COLO668 (cell line): ENCODE results near the gene NGEF.

Experiments used
- DNase-seq: peaks from one replicate; lab custom pipeline; 2025; ENCODE audit not compliant: unreplicated experiment; lab: John Stamatoyannopoulos, UW

Gene NGEF

DNA sequence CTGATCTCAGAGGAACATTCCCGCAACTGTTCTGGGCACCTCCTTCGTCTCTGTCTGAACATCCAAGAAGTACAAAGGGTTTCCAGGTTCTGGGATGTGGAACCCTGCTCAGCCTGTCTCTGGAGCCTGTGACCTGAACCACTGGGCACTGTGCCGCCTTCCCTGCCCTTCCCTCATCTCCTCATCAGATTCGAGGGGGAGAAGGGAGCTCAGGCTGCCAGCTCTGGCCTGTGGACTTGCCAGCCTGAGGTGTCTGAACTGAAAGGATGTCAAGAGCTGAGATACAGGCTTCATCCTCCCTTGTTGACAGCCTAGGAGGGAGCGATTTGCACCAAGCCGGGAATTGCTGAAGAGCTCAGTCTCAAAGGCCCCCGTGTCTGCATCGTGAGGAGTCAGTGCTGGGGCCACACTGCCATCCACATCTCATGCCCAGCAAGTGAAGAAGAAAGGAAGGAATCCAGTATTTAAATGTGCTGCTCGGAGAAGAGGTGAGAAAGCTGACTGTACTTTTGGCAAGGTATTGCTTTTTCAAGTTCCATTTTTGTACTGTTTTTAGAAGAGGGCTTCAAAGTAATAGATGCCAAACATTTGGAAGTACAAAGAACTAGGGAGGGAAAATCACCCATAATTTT lies 32.0 kb upstream of the NGEF start:
- DNase-seq, result no peak

- DNase-seq, result no peak
Measured at GRCh38 chr2:233042549-233042948, 29.5 kb upstream of the NGEF start.

DNA sequence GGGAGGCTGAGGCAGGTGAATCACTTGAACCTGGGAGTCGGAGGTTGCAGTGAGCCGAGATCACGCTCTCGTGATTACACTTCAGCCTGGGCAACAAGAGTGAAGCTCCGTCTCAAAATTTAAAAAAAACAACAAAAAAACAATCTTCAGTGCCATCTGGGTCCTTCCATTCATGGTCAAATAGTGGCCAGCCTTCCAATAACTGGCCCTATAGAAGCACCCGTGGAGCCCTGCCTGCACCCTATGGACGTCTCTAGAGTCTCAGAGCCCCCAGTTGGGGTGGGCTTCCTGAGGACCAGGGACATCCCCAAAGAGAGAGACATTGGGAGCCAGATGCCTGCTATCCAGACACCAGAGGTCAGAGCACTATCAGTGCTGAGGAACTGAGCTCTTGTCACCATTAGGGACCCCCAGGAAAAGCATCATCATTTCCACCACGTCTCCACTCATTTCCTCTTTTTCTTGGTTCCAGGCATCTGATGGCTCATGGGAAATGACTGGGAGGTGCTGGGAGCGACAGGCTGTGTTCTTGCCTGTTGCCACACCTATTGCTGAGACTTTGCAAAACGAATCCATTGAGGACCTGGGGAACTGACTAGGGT lies 28.8 kb upstream of the NGEF start:
- no peak for DNase-seq

GRCh38 chr2:233040571-233040970 lies 27.5 kb upstream of the NGEF start:
- no peak for DNase-seq

GRCh38 chr2:233039846-233040530 lies 26.9 kb upstream of the NGEF start:
- DNase-seq, result no peak

- no peak for DNase-seq
Measured at GRCh38 chr2:233039212-233039845, 26.3 kb upstream of the NGEF start.

GRCh38 chr2:233037078-233037477 lies 24.0 kb upstream of the NGEF start:
- DNase-seq, result no peak

DNA sequence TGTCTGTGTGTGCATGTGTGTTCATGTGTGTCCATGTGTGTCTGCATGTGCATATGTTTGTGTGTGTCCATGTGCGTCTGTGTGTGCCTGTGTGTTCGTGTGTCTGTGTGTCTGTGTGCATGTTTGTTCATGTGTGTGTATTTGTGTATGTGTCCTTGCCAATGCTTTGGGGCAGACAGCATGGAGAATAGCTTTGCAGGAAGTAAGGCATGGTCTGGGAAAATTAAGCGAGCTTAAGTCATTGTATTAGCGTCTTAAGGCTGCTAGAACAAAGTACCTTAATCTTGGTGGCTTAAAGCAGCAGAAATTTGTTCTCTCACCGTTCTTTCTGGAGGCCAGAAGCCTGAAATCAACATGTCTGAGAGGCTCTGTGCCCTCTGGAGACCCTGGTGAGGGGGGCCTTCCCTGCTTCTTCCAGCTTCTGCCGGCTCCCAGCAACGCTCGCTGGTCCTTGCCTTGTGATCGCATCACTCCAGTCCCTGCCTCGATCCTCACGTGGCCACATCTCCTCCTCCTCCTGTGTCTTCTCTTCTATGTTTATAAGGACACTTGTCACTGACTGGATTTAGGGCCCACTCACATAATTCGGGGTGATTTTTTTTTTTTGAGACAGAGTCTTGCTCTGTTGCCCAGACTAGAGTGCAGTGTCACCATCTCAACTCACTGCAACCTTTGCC lies 23.2 kb upstream of the NGEF start:
- DNase-seq, result no peak

DNA sequence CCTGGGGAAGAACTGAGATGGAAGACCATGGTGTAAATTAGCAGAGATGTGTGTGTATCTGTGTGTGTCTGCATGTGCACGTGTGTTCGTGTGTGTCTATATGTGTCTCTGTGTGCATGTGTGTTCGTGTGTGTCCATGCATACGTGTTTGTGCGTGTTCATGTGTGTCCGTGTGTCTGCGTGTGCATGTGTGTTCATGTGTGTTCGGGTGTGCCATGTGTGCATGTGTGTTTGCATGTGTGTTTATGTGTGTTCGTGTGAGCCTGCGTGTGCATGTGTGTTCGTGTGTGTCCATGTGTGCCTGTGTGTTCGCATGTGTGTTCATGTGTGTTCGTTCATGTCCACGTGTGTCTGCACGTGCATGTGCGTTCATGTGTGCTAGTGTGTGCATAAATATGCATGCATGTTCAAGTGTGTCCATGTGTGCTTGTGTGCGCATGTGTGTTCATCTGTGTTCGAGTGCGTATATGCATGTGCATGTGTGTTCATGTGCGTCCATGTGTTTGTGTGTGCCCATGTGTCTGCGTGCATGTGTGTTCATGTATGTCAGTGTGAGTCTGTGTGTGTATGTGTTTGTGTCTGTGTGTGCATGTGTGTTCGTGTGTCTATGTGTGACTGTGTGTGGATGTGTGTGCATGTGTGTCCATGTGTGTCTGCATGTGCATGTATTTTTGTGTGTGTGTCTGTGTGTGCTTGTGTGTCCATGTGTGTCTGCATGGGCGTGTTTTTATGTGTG lies 22.5 kb upstream of the NGEF start:
- no peak for DNase-seq

GRCh38 chr2:233034091-233034882 lies 21.2 kb upstream of the NGEF start:
- DNase-seq, result no peak

DNA sequence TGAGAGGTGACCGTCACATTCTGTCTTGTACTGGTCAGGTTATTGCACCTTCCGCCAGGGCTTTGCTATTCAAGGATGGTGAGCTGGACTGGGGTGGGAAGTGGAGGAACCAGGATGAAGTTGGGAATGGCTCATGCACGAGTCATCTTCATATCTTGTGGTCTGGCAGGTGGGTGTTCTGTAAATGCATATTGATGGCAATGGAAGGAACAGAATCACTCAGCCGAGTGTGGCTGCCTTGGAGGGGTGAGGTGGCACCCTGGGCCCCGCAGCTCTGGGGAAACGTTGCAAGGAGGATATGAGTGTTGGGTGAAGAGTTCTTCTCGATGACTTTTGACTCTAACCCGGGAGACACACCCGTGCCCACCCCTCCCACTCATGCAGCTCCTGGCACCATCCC lies 20.6 kb upstream of the NGEF start:
- DNase-seq, result no peak

- no peak for DNase-seq
Measured at GRCh38 chr2:233032551-233033320, 19.7 kb upstream of the NGEF start, which contains the start of gene NEU2. NEU2 (plus strand) TSS chr2:233032672; CDS start chr2:233032672, 0 bp downstream.

DNA sequence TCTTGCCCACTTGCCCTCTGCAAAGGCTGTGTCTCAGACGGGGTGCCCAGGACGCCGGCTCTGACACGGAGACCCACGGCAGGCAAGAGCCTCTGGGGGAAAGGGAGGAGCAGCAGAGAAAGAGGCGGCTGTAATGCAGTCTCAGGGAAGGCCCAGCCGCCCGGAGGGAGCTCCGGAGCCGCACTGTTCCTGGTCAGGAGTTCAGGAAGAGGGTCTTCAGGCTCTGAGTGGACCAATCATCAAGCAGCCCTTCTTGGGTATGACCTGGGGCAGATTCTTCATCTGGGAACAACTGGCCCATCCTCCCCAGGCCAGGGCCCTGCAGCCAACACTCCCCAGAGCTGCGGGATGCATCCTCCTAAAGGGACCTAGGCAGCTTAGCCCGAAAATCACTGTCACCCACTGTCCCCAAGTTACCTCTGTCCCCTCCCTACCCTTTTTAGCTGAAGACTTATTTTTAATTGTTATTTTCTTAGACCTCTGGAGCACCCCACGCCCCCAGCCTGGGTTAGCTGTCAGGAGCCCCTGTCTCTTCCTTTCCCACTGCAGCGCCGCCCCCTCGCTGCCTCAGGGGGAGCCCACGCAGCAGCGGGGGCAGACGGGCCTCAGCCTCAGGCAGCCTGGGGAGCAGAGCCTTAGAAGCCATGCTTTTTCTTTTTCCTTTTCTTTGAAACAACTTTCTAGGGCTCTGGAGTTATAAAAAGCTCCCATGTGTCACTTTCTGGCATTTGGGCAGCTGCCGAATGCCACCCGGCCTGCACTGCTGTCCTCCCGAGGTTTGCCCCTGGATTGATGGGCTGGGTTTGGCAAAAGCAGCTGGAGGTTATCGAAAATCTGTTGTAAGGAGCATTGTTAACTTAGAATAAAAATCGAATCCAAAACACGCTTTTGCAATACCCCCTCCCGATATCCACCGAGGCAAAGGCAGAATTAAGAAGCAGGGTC lies 18.8 kb upstream of the NGEF start:
- no peak for DNase-seq

GRCh38 chr2:233029321-233029720 lies 16.3 kb upstream of the NGEF start:
- no peak for DNase-seq

DNA sequence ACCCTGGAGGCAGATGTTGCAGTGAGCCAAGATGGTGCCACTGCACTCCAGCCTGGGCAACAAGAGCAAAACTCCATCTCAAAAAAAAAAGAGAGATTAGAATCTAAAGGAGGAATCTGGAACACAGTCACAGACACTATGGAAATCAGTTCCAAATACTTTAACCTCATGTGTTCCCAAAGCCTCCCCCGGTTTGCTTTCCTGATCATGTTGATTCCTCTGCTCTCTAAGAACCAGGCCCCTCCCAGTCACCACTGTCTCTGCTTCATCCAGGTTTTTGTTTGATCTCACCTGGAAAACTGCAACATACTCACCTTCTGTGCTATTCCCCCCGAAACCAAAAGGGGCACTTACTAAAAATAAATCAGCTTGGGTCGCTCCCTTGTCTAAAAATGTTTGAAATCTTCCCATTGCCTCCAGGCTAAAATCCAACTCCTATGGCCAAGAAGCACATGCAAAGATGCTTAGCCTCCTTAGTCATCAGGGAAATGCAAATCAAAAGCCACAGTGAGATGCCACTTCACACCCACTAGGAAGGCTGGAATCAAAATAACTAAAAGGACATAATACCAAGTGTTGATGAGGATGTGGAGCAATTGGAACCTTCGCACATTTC lies 13.2 kb upstream of the NGEF start:
- DNase-seq, result no peak

DNA sequence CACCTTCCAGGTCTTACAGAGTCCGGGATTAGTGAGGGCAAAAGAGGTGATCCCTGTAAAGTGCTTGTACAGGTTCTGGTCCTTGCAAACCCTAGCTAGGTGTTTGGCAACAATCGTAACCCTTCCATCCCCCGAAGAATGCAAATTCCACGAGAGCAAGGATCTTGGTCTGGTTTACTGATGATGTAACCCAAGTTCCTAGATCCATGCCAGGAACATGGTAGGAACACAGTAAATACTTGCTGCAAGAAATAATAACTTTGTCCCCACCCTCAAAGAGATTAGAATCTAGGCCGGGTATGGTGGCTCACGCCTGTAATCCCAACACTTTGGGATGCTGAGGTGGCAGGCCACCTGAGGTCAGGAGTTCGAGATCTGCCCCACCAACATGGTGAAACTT lies 12.7 kb upstream of the NGEF start:
- no peak for DNase-seq

GRCh38 chr2:233023761-233024410 lies 10.8 kb upstream of the NGEF start:
- no peak for DNase-seq
